SKM-1 (cell line): ENCODE measurements around the gene TPH1.
"Not testable (repeated sequence)": the region's sequence is repeated elsewhere in the genome, so short reads cannot be mapped to it uniquely, and the experiment has no call there.

ENCODE experiments used
- DNase-seq: peaks from one replicate; lab custom pipeline; 2025; ENCODE audit not compliant: unreplicated experiment; lab: John Stamatoyannopoulos, UW

TPH1 gene

GRCh38 chr11:18027475-18027874 lies 18.6 kb downstream of the TPH1 start:
- DNase-seq: no peak

DNA sequence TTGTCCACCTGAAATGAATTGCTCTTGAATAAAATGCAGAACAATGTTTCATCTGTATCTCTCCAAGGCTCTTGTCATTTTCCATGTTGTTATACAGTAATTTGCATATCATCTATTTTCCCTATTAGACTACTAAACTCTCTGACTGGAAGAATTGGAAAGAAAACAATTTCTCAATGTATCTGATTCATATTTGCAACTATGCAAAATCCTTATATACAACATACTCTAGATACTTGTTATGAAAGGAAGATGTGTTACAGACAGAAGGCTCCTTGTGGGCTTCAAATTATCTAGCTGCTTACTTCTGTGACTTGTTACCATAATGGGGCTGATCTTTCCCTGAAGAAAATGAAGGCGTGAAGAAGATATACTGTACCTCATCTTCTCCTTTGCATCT lies 23.6 kb downstream of the TPH1 start:
- no peak for DNase-seq

GRCh38 chr11:18019650-18020049 lies 26.4 kb downstream of the TPH1 start:
- DNase-seq: no peak

DNA sequence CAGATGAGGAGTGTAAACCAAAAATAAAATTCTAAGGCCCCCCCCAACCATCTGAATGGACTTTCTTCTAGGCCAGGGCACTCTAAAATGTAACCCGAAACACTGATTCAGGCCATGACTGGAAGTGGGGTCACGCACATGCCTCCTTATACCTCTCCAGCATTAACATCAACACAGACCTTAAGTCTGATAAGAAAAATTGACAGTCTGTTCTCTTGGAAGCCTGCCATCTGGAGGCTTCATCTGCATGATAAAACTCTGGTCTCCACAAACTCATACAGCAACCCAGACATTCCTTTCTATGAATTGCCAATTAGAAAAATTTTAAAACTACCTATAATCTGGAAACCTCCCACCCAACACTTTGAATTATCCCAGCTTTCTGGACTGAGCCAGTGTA lies 29.3 kb downstream of the TPH1 start:
- no peak for DNase-seq

DNA sequence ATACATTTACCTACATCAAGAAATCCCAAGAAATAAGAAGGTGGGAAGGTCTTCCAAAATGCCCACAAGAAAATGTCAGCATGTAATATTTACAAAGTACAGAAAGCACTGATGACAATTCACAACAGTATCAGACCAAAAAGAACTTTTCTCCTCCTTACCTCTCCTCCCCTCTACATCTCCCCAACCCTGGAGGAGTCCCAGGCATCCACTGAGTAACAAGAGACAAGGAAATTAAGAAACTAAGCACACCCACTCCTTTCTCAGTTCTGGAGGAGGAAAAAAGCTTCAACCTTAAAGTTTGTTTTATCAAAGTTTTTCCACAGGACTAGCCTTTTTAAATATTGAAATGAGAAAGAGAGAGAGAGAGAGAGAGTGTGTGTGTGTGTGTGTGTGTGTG lies 31.2 kb downstream of the TPH1 start:
- DNase-seq: no peak

DNA sequence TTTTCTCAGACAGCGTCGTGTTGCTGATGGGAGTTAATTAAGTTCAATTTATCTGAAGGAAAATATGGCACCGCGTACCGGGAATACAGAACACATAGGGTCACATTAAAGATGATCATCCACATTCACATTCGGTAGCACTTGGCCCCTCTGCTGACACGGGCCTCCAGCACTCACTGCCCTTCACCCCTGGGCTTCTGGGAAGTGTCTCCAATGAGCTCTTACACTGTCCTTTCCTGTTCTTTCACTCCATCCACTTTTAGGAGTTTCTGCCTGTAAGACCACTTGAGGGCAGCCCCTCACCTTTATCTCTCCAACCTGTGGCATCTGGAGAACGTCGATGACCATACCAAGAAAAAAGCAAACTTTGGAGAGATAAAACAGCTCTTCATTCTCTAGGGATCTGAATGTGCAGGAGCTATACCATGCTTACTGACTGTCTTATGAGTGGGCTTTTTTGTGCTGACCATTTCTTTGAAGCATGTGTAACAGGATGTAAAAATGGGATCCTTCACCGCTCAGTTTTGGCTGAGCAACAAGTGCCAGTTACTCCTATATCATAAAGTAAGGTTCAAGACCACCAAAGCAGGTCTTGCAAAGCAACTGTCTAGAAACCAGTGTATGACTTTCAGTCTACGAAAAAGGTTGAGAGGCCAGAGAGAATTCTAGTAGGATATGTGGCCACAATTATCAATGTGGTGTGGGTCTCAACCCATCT lies 32.1 kb downstream of the TPH1 start:
- no peak for DNase-seq

DNA sequence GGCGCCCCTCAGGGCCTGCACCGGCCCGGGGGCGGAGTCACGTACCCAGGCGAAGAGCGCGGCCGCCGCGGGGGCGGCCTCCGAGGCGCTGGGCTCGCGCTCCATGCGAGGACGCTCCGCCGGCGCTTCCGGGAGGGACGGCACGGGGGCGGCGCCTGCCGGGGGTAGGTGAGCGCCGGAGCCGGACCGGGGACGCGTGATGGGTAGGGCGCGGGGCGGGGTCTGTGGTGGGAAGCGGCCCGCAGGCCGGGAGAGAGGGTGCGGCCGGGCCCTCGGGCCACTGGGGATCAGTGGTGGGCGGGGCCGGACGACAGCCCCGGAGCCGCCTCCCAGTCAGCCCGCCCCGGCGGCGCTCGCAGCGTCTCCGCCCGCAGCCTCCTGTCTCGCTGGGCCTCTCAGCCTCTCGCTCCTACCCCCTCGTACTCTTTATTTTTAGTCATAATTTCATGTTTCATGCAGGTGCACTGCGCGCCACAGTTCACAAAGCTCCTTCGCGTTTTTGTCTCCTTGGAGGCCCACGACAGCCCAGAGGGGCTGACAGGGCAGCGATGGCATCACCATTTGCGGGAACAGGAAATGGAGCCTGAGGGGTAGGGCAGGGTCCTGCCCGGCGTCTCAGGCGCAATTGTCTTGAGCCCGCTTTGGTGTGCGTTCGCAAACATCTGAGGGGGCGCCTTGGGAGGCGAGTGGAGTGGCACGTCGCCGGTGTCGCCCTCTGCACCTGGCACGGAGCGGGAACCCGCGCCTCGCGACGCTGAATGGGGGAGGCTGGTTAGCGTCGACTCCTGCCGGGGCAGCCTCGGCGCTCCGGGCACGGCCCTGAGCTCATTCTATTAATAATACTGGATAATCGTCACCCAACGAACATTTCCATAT lies 32.9 kb downstream of the TPH1 start, which contains the start of gene SERGEF:
SERGEF (minus strand) TSS at position 142 of the 876 bp plus-strand sequence; CDS start at position 105, 37 bp downstream.
- peak; percentile 84 for DNase-seq

DNA sequence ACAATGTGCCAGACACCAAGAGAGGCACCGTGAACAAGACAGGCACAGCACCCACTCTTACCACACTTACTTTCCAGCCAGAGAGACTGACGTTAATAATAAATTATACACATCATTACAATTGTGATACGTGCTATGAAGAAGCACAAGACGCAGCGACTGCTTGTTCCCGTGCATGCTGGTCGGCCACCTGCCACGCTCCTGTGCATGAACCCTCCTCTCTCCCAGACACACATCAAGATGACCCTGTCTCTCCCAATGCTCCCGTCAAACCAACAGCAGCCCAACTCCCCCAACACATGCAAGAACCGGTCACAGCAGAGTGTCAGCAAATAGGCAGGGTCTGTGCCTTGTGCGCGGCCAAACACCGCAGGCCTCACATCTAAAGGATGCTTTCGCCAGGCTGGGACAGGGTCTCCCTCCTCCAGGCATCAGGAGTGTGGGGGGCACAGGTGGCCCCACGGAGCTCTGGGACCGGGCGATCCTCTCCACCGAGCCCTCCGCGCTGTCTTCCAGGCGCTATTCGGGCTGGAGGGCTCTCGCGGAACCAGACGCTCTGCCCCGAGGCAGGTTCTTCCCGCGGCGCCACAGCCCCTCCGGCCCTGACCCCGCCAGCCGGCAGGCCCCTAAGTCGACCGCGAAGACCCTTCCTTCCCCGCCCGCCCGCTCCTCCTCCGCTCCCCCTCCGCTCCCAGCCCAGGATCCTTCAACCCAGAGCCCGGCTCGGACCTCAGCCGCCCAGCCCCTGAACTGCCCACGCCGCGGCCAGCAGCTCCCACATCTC lies 33.8 kb downstream of the TPH1 start:
- DNase-seq: no peak

- no peak for DNase-seq
Measured at GRCh38 chr11:18011633-18012032, 34.4 kb downstream of the TPH1 start.

- no peak for DNase-seq
Measured at GRCh38 chr11:18010977-18011586, 35.0 kb downstream of the TPH1 start.

- DNase-seq: no peak
Measured at GRCh38 chr11:18010121-18010670, 35.9 kb downstream of the TPH1 start.

GRCh38 chr11:18005376-18006129 lies 40.5 kb downstream of the TPH1 start:
- DNase-seq: peak; percentile 37

- DNase-seq: no peak
Measured at GRCh38 chr11:18001191-18001590, 44.9 kb downstream of the TPH1 start.

DNA sequence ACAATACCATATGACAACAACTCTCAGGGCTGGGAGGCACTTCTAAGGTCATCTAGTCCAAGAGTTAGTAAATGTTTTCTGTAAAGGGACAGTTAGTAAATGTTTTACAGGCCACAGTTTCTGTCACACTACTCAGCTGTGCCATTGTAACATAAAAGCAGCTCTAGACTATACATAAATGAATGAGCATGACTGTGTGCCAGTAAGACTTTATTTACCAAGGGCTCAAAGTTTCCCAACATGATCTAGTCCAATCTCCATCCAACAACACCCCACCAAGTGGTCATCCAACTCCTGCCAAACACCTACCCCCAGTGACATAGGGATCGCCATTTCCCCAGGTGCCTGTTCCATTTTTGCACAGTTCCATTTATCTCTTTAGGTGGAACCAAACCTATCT lies 45.3 kb downstream of the TPH1 start:
- no peak for DNase-seq

- DNase-seq: not testable (repeated sequence)
Measured at GRCh38 chr11:18000128-18000527, 45.9 kb downstream of the TPH1 start.
